ENCODE results near the gene DZIP1L. TPM values are rescaled to one million over a fixed set of nuclear protein-coding genes. Genes with fewer than 3 reads are reported as not detected.
A peak's percentile ranks its signal among the peaks of the same experiment; 100 is the strongest.

DZIP1L gene, protein sequence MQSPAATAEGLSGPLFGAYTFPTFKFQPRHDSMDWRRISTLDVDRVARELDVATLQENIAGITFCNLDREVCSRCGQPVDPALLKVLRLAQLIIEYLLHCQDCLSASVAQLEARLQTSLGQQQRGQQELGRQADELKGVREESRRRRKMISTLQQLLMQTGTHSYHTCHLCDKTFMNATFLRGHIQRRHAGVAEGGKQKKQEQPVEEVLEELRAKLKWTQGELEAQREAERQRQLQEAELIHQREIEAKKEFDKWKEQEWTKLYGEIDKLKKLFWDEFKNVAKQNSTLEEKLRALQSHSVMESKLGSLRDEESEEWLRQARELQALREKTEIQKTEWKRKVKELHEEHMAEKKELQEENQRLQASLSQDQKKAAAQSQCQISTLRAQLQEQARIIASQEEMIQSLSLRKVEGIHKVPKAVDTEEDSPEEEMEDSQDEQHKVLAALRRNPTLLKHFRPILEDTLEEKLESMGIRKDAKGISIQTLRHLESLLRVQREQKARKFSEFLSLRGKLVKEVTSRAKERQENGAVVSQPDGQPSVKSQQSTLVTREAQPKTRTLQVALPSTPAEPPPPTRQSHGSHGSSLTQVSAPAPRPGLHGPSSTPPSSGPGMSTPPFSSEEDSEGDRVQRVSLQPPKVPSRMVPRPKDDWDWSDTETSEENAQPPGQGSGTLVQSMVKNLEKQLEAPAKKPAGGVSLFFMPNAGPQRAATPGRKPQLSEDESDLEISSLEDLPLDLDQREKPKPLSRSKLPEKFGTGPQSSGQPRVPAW
- 23.0 to 42.1 TPM (median 25.5 TPM) in 3 replicates for total RNA-seq
- long read RNA-seq, partial matches to known transcripts: 4 of 19 reads
- long read RNA-seq, other reads (novel, unspliced or antisense): 12 of 19 reads

DNA sequence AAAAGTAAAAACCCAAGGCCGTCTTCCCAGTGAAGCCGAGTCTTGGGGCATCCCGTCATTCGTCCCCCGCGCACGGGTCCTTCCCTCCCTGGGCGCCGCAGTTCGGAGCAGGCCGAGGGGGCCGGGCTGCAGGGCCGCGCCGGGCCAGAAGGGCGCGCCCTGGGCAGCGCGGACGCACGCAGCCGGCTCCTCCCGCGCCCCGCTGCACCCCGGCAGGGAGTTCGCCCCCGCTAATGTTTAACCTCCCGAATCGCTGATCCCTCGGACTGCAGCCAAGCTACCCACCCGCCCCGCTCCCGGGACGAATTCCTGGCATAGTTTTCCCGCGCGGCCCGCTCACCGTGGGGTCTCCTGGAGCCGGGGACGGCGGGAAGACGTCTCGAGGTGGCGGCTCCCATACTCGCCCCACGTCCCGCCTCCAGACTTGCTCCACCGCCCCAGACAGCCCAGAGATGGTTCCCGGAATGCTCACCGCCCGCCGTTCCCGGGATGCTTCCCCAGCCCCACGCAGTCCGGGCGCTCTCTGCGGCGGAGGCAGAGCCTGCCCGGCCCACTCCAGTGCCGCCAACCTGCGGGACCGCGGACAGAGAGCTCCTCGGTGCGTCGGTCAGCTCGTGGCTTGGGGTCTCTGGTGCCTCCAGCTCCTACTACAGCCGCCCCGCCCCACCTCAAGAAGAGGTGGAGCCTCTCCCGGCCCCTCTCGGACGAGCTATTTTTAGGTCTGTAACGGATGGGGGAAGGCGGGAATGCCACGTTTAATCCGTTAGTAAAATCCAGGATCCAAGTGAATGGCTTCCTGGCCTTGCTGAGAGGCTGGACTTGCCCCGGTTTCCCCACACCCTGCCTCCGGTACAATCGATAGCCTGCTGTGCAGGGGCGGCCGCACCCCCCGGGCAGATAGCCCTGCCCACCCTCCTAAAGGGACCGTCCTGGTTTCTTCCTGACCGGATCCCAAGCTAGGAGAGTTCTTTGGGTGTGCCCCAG lies at the start of gene DZIP1L:
TSS of gene DZIP1L (minus strand) at position 621 of the 984 bp plus-strand sequence. CDS start 11,637 bp downstream, outside the sequence.
- Mint-ChIP-seq H3K36me3 (ENCODE audit: low read depth) (peaks cover 3% of the 10 kb centered on the region), H3K9me3 (ENCODE audit: low read depth) (no peaks in the 10 kb centered on the region), H3K27me3 (ENCODE audit: low read depth) (no peaks in the 10 kb centered on the region), H3K4me3 (ENCODE audit: unreplicated experiment) (peak within 1 kb of the TSS; percentile 93), H3K27ac (ENCODE audit: unreplicated experiment) (peak within 1 kb of the TSS; percentile 98), H3K4me1 (ENCODE audit: low read depth) (peaks cover 43% of the 10 kb centered on the region)
- DNase-seq (ENCODE audit: low spot score): peak; percentile 93
- TF ChIP-seq, protein P1, sequence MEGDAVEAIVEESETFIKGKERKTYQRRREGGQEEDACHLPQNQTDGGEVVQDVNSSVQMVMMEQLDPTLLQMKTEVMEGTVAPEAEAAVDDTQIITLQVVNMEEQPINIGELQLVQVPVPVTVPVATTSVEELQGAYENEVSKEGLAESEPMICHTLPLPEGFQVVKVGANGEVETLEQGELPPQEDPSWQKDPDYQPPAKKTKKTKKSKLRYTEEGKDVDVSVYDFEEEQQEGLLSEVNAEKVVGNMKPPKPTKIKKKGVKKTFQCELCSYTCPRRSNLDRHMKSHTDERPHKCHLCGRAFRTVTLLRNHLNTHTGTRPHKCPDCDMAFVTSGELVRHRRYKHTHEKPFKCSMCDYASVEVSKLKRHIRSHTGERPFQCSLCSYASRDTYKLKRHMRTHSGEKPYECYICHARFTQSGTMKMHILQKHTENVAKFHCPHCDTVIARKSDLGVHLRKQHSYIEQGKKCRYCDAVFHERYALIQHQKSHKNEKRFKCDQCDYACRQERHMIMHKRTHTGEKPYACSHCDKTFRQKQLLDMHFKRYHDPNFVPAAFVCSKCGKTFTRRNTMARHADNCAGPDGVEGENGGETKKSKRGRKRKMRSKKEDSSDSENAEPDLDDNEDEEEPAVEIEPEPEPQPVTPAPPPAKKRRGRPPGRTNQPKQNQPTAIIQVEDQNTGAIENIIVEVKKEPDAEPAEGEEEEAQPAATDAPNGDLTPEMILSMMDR (IDR thresholded peaks at IDR 0.05): peak; percentile 73

DNA sequence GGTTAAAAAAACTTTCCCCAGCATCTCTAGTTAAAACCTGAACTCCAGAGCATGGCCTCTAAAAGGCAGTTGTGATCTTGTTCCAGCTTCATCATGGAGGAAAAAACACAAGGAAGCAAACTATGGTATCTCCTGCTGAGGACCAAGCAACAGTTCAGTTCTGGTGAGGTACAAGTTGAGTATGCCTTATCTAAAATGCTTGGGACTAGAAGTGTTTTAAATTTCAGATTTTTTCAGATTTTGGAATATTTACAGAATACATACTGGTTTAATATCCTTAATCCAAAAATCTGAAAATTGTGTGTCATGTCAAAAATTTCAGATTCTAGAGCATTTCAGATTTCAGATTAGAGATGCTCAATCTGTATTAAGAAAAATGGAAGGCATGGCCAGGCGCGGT lies 49.7 kb upstream of the DZIP1L start:
- Mint-ChIP-seq H3K4me3 (ENCODE audit: unreplicated experiment) (no peak overlapping the region), H3K27ac (ENCODE audit: unreplicated experiment) (no peak overlapping the region), H3K36me3 (ENCODE audit: low read depth) (peaks cover 38% of the 10 kb centered on the region), H3K27me3 (ENCODE audit: low read depth) (no peaks in the 10 kb centered on the region), H3K9me3 (ENCODE audit: low read depth) (no peaks in the 10 kb centered on the region), H3K4me1 (ENCODE audit: low read depth) (no peaks in the 10 kb centered on the region)
- TF ChIP-seq, protein P1 (IDR thresholded peaks at IDR 0.05): no peak
- DNase-seq (ENCODE audit: low spot score): no peak

DNA sequence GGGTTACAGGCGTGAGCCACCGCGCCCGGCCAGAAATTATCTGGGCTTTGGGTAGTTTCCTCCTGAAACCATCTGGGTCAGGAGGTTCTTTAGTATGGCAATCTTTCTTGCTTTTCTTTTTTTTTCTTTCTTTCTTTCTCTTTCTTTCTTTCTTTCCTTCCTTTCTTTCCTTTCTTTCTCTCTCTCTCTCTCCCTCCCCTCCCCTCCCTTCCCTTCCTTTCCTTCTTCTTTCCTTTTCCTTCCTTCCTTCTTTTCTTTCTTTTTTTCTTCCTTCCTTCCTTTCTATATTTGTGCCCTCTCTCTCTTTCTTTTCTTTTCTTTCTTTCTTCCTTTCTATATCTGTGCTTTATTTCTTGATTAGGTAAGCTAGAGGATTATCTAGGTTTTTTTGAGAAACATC lies 42.3 kb upstream of the DZIP1L start:
- Mint-ChIP-seq H3K27ac (ENCODE audit: unreplicated experiment) (peak overlapping the region; percentile 45), H3K4me3 (ENCODE audit: unreplicated experiment) (no peak overlapping the region), H3K36me3 (ENCODE audit: low read depth) (peaks cover 22% of the 10 kb centered on the region), H3K9me3 (ENCODE audit: low read depth) (peaks cover 13% of the 10 kb centered on the region), H3K27me3 (ENCODE audit: low read depth) (no peaks in the 10 kb centered on the region), H3K4me1 (ENCODE audit: low read depth) (no peaks in the 10 kb centered on the region)
- DNase-seq (ENCODE audit: low spot score): no peak
- TF ChIP-seq, protein P1 (IDR thresholded peaks at IDR 0.05): no peak

DNA sequence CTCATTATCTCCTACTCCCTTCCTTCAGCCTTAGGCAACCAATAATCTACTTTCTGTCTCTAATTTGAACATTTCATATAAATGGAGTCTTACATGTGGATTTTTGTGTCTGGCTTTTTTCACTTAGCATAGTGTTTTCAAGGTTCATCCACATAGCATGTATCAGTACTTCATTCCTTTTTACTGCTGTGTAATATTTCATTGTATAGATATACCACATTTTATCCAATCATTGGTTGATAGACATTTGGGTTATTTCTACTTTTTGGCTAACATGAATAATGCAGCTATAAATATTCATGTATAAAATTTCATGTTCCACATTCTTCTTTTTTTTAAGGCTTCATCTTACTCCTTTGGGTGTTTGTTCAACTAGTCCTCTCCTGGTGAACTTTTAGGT lies 39.1 kb upstream of the DZIP1L start:
- DNase-seq (ENCODE audit: low spot score): no peak
- Mint-ChIP-seq H3K9me3 (ENCODE audit: low read depth) (peaks cover 13% of the 10 kb centered on the region), H3K36me3 (ENCODE audit: low read depth) (peaks cover 6% of the 10 kb centered on the region), H3K4me1 (ENCODE audit: low read depth) (no peaks in the 10 kb centered on the region), H3K27me3 (ENCODE audit: low read depth) (no peaks in the 10 kb centered on the region), H3K27ac (ENCODE audit: unreplicated experiment) (no peak overlapping the region), H3K4me3 (ENCODE audit: unreplicated experiment) (no peak overlapping the region)
- TF ChIP-seq, protein P1 (IDR thresholded peaks at IDR 0.05): no peak
